ENCODE results near the gene SCYGR4. TPM values are rescaled to one million over a fixed set of nuclear protein-coding genes. Genes with fewer than 3 reads are reported as not detected.

Gene SCYGR4
- total RNA-seq, 3 donors from 2014 or later = not detected

DNA sequence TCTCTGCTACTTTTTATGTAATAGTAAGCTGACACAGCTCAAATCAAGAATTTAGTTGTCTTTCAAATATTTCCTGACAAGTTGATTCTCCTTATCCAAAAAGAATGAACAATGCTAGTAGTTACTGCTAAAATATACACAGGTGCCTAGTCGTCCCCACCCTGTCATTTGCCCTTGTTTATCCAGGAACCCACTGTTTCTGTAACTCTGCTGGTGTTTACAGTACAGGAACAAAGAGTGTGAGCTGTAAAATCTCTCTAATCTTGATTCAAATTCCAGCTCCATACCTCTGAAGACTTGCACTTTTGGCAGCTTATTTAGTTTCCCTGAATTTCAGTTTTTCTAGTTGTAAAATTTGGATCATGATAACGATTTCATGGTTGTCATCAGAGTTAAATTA is 39.7 kb upstream of the SCYGR4 start:
- TF ChIP-seq, protein P1, sequence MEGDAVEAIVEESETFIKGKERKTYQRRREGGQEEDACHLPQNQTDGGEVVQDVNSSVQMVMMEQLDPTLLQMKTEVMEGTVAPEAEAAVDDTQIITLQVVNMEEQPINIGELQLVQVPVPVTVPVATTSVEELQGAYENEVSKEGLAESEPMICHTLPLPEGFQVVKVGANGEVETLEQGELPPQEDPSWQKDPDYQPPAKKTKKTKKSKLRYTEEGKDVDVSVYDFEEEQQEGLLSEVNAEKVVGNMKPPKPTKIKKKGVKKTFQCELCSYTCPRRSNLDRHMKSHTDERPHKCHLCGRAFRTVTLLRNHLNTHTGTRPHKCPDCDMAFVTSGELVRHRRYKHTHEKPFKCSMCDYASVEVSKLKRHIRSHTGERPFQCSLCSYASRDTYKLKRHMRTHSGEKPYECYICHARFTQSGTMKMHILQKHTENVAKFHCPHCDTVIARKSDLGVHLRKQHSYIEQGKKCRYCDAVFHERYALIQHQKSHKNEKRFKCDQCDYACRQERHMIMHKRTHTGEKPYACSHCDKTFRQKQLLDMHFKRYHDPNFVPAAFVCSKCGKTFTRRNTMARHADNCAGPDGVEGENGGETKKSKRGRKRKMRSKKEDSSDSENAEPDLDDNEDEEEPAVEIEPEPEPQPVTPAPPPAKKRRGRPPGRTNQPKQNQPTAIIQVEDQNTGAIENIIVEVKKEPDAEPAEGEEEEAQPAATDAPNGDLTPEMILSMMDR (IDR thresholded peaks at IDR 0.05) = no peak
- TF ChIP-seq POLR2AphosphoS5 (IDR thresholded peaks at IDR 0.05) = no peak
- TF ChIP-seq POLR2A (IDR thresholded peaks at IDR 0.05) = no peak
- no peak for DNase-seq (ENCODE audit: low spot score in 2 of 2)

DNA sequence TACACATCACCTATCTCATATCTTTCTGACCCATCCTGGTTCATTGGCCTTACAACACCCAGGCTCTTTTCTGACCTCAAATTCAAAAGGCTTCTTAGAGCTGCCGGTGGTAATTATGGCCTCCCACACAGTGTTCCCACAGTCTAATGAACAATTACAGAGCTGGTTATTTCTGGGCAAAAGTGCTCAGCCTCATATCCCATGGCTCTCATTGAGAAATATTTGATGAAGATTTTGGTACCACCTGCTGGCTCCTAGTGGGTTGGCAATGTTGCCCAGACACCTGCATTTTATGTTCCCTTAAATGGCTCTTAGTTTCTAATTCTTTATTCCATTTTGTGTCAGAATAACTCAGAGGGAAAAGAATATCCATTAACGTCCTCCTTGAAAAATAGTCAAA is 38.7 kb upstream of the SCYGR4 start:
- Histone ChIP-seq H3K27me3 (no peaks in the 10 kb centered on the region), H3K27ac (no peak overlapping the region), H3K4me1 (no peaks in the 10 kb centered on the region), H3K36me3 (no peaks in the 10 kb centered on the region), H3K9me3 (peaks cover 14 to 15% of the 10 kb centered on the region in 2 donors), H3K4me3 (no peak overlapping the region)
- no peak for DNase-seq (ENCODE audit: low spot score in 2 of 2)
- intact Hi-C loops (cut with DNase I; ENCODE audit: low total_unique reads) = no loop called here
- TF ChIP-seq, protein P1 (IDR thresholded peaks at IDR 0.05) = no peak
- TF ChIP-seq POLR2AphosphoS5 (IDR thresholded peaks at IDR 0.05) = no peak
- TF ChIP-seq POLR2A (IDR thresholded peaks at IDR 0.05) = no peak

More for the DNA sequence above, 39.7 kb upstream of the SCYGR4 start:
- no peaks in the 10 kb centered on the region for H3K36me3 ChIP-seq
- H3K4me1 ChIP-seq = no peaks in the 10 kb centered on the region
- H3K4me3 ChIP-seq = no peak overlapping the region
- no peak overlapping the region for H3K27ac ChIP-seq
- no peaks in the 10 kb centered on the region for H3K27me3 ChIP-seq
- H3K9me3 ChIP-seq = peaks cover 5 to 6% of the 10 kb centered on the region in 2 donors
- intact Hi-C loops (cut with DNase I; ENCODE audit: low total_unique reads) = no loop called here

DNA sequence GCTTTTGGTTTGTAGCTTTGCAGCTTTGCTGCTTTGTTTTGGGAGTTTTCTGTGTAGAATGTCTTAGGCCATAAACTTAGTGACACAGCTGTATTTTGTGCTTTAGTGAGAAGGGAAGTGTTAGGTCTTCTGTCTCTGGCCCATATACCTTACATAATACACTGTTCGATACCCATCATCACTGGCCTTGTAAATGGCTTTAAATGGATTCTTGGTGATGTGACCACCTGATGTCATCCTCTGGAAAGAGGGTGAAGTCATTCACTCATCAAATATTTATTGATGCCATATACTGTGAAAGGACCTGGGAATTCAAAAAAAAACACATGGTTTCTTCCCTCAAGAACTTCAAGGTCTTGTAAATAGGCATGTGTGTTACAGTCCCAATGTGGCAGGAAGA is 37.5 kb upstream of the SCYGR4 start:
- Histone ChIP-seq H3K27ac (no peak overlapping the region), H3K27me3 (no peaks in the 10 kb centered on the region), H3K9me3 (peaks cover 14 to 21% of the 10 kb centered on the region in 2 donors), H3K4me3 (no peak overlapping the region), H3K36me3 (no peaks in the 10 kb centered on the region), H3K4me1 (no peaks in the 10 kb centered on the region)
- no peak for TF ChIP-seq POLR2AphosphoS5 (IDR thresholded peaks at IDR 0.05)
- TF ChIP-seq POLR2A (IDR thresholded peaks at IDR 0.05) = no peak
- TF ChIP-seq, protein P1 (IDR thresholded peaks at IDR 0.05) = no peak
- intact Hi-C loops (cut with DNase I; ENCODE audit: low total_unique reads) = no loop called here
- DNase-seq (ENCODE audit: low spot score in 2 of 2) = no peak

DNA sequence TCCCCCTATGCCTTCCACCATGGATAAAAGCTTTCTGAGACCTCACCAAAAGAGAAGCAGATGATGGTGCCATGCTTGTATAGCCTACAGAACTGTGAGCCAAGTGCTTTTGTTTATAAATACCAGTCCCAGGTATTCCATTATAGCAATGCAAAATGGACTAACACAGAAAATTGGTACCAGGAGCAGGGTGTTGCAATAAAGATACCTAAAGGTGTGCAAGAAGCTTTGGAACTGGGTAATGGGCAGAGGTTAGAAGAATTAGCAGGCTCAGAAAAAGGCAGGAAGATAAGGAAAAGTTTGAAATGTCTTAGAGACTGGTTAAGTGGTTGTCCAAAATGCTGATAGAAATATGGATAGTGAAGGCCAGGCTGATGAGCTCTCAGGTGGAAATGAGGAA is 34.9 kb upstream of the SCYGR4 start:
- H3K4me3 ChIP-seq = no peak overlapping the region
- H3K27me3 ChIP-seq = no peaks in the 10 kb centered on the region
- TF ChIP-seq, protein P1 (IDR thresholded peaks at IDR 0.05) = no peak
- no peak for TF ChIP-seq POLR2AphosphoS5 (IDR thresholded peaks at IDR 0.05)
- no peak for TF ChIP-seq POLR2A (IDR thresholded peaks at IDR 0.05)
- H3K27ac ChIP-seq = no peak overlapping the region
- DNase-seq (ENCODE audit: low spot score in 2 of 2) = no peak
- H3K9me3 ChIP-seq = peaks cover 14 to 21% of the 10 kb centered on the region in 2 donors
- no peaks in the 10 kb centered on the region for H3K4me1 ChIP-seq
- H3K36me3 ChIP-seq = no peaks in the 10 kb centered on the region
- intact Hi-C loops (cut with DNase I; ENCODE audit: low total_unique reads) = no loop called here

DNA sequence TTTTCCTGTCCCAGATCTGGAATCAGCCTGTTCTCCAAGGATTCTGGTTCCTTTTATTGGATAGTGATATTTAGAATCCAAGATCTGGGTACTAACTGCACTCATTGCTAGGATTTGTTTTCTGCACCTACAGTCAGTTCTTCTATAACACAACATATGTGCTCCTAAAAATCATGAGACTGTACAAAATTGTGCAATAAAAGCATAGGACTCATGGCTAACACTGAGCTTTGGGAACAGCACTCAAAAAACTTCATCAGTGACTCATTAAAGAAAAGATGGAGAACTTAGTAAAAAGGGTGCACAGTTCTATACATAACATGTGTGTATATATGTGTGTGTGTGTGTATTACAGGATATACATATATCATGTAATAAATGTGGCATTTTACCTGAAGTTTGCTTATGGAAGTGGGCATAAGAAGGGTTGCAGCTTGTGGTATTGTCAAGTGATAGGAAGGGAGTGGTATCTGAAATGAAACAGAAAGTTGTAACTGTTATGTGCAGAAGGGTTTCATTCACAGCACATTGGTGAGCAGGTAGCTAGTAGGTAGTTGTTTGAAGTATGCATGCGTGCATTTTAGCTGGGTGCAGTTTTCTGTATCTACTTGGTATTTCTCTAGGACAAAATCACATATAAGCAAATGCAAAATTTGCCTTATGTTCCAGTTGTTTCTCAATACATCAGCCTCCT is 24.5 kb upstream of the SCYGR4 start:
- no peak overlapping the region for H3K27ac ChIP-seq
- H3K4me3 ChIP-seq = no peak overlapping the region
- no peaks in the 10 kb centered on the region for H3K27me3 ChIP-seq
- intact Hi-C loops (cut with DNase I; ENCODE audit: low total_unique reads) = no loop called here
- TF ChIP-seq, protein P1 (IDR thresholded peaks at IDR 0.05) = no peak
- TF ChIP-seq POLR2AphosphoS5 (IDR thresholded peaks at IDR 0.05) (no peak), POLR2A (IDR thresholded peaks at IDR 0.05) (no peak)
- H3K9me3 ChIP-seq = no peaks in the 10 kb centered on the region
- H3K36me3 ChIP-seq = no peaks in the 10 kb centered on the region
- DNase-seq (ENCODE audit: low spot score in 2 of 2) = no peak
- H3K4me1 ChIP-seq = no peaks in the 10 kb centered on the region

All from breast epithelium (tissue), 4 donors.